Endothelial cell of umbilical vein (primary cell): Measurements from ENCODE around the gene LIPJ. TPM values are rescaled to one million over a fixed set of nuclear protein-coding genes. Genes with fewer than 3 reads are reported as not detected.

Source experiments
- BruUV-seq: library from RNA; stranded (reverse); fragments of 400-500 nt; replicated peaks from 2 replicates; lab custom pipeline; 2021; lab: Mats Ljungman, UMichigan
- CTCF ChIA-PET: fragments of 300-600, 350-600 bp; sonication (Branson Sonifier 250); formaldehyde crosslinking; loops from one replicate; lab custom pipeline; 2021; ENCODE audit warnings: antibody characterized with exemption, inconsistent platforms; lab: Charles Lee
- POLR2A ChIA-PET: fragments of 300-600, 350-600 bp; sonication (Branson Sonifier 250); formaldehyde crosslinking; loops from one replicate; lab custom pipeline; 2021; ENCODE audit warnings: antibody characterized with exemption, inconsistent platforms; lab: Charles Lee
- DNase-seq: peaks from one replicate; pipeline ENCODE4 v3.0.0-alpha.2; 2011; ENCODE audit warnings: low read depth, low spot score
- FAIRE-seq: peaks from 2 replicates; lab custom pipeline; 2011; peaks lifted over from hg19 to GRCh38; lab: Jason Lieb, UNC
- H2AFZ ChIP-seq: 2 replicates; pipeline ENCODE4 v1.6.0; 2012; ENCODE audit warnings: low read depth, low read length, control low read depth, inconsistent platforms
- H3K27ac ChIP-seq: 2 replicates; pipeline ENCODE4 v1.5.1; 2011; ENCODE audit warnings: low read depth, mild to moderate bottlenecking, control low read depth, low read length, moderate library complexity; ENCODE audit not compliant: insufficient read depth
- H3K27me3 ChIP-seq, 2 experiments: 2 replicates each; pipeline versions ENCODE4 v1.6.0 to v1.6.1; 2011; ENCODE audit warnings: low read length in 2 of 2, mixed read lengths in 1 of 2; ENCODE audit not compliant: control insufficient read depth in 2 of 2, insufficient read depth in 2 of 2
- H3K36me3 ChIP-seq, 2 experiments: 2 replicates in 1 of 2; 3 replicates in 1 of 2; pipeline ENCODE4 v1.5.1; 2011; ENCODE audit warnings: low read length in 2 of 2, mild to moderate bottlenecking in 1 of 2, moderate library complexity in 1 of 2; ENCODE audit not compliant: control insufficient read depth in 2 of 2, insufficient read depth in 2 of 2; ENCODE audit errors: extremely low read depth in 1 of 2
- H3K4me1 ChIP-seq: 3 replicates; pipeline ENCODE4 v1.5.1; 2011; ENCODE audit warnings: mild to moderate bottlenecking, low read length; ENCODE audit not compliant: control insufficient read depth, insufficient read depth; ENCODE audit errors: extremely low read depth
- H3K4me2 ChIP-seq: 2 replicates; pipeline ENCODE4 v1.6.1; 2011; ENCODE audit warnings: low read length, control low read depth, mixed read lengths; ENCODE audit not compliant: insufficient read depth
- H3K4me3 ChIP-seq, 3 experiments: fragments of 200-600 bp in 1 of 3; sonication (generic), shearing (Covaris generic) in 1 of 3; replicated peaks in 1 of 3; 2 replicates each; pipeline ENCODE4 v1.5.1; 2011 to 2016; ENCODE audit warnings: control low read depth in 3 of 3, low read length in 3 of 3, mild to moderate bottlenecking in 2 of 3, inconsistent platforms in 1 of 3, low read depth in 1 of 3, moderate library complexity in 1 of 3; ENCODE audit not compliant: insufficient read depth in 1 of 3
- H3K79me2 ChIP-seq: 2 replicates; pipeline ENCODE4 v1.6.0; 2012; ENCODE audit warnings: low read length, inconsistent platforms; ENCODE audit not compliant: control insufficient read depth, insufficient read depth
- H3K9ac ChIP-seq: replicated peaks from 2 replicates; pipeline ENCODE3; 2011; ENCODE audit warnings: low read length, control low read depth; ENCODE audit not compliant: insufficient read depth; ENCODE audit errors: extremely low read depth
- H3K9me1 ChIP-seq: replicated peaks from 3 replicates; pipeline ENCODE4 v1.6.0; 2011; ENCODE audit warnings: mild to moderate bottlenecking, low read length; ENCODE audit not compliant: control insufficient read depth, insufficient read depth; ENCODE audit errors: extremely low read depth
- H3K9me3 ChIP-seq: replicated peaks from 2 replicates; pipeline ENCODE4 v1.5.1; 2012; ENCODE audit warnings: low read length, inconsistent platforms; ENCODE audit not compliant: control insufficient read depth, insufficient read depth
- H4K20me1 ChIP-seq: replicated peaks from 2 replicates; pipeline ENCODE3; 2011; ENCODE audit warnings: mild to moderate bottlenecking, low read length; ENCODE audit not compliant: control insufficient read depth, insufficient read depth; ENCODE audit errors: extremely low read depth
- CTCF ChIP-seq, 2 donors: IDR thresholded peaks; 1 replicate in 1 of 2; 2 replicates in 1 of 2; pipeline ENCODE4 v1.5.1; 2011; ENCODE audit warnings: low read length in 2 of 2, mild to moderate bottlenecking in 2 of 2, moderate library complexity in 2 of 2, control low read depth in 1 of 2, inconsistent platforms in 1 of 2, low read depth in 1 of 2; ENCODE audit not compliant: insufficient read depth in 1 of 2; ENCODE audit errors: extremely low read depth in 1 of 2
- EZH2 ChIP-seq: IDR thresholded peaks from 2 replicates; pipeline ENCODE4 v1.6.1; 2012; ENCODE audit warnings: borderline replicate concordance, low read depth, mild to moderate bottlenecking, moderate library complexity, low read length, inconsistent platforms; ENCODE audit not compliant: severe bottlenecking
- FOS ChIP-seq: IDR thresholded peaks from 2 replicates; pipeline ENCODE4 v1.6.1; 2011; ENCODE audit warnings: mild to moderate bottlenecking, low read length, moderate library complexity, borderline replicate concordance; ENCODE audit not compliant: insufficient read depth
- GATA2 ChIP-seq: IDR thresholded peaks from 2 replicates; pipeline ENCODE4 v1.7.0; 2011; ENCODE audit warnings: low read depth, mild to moderate bottlenecking, moderate library complexity, mixed read lengths, low read length; ENCODE audit not compliant: insufficient read length, insufficient read depth
- JUN ChIP-seq: IDR thresholded peaks from 2 replicates; pipeline ENCODE4 v1.6.1; 2011; ENCODE audit warnings: borderline replicate concordance, low read depth; ENCODE audit not compliant: insufficient read length, insufficient read depth
- MAX ChIP-seq: IDR thresholded peaks from 2 replicates; pipeline ENCODE4 v1.6.1; 2011; ENCODE audit not compliant: insufficient read depth, insufficient read length
- MYC ChIP-seq: IDR thresholded peaks from one replicate; pipeline ENCODE4 v1.6.1; 2011; ENCODE audit warnings: mild to moderate bottlenecking, low read depth, low read length
- POLR2A ChIP-seq: IDR thresholded peaks from 2 replicates; pipeline ENCODE4 v1.6.1; 2012; ENCODE audit warnings: low read depth, mild to moderate bottlenecking, control low read depth, low read length
- POLR2AphosphoS5 ChIP-seq: IDR thresholded peaks from 2 replicates; pipeline ENCODE4 v1.6.1; 2012; ENCODE audit warnings: low read depth, mild to moderate bottlenecking, control low read depth, low read length, moderate library complexity; ENCODE audit not compliant: insufficient read depth
- dilution Hi-C: fragments of 300-500 bp; cut with MboI; formaldehyde crosslinking; loops from one replicate; pipeline ENCODE4 v1.15.0; 2019; ENCODE audit warnings: low sequenced_read_pairs; ENCODE audit not compliant: extremely low pct_ligation_motif_present
- intact Hi-C: fragments of 100-400 bp; cut with micrococcal nuclease; formaldehyde crosslinking; loops from one replicate; pipeline ENCODE4 v1.10.0; 2022
- polyA plus RNA-seq, 4 experiments: library from polyadenylated mRNA; depleted of rRNA in 3 of 4; stranded (reverse) in 3 of 4; unstranded in 1 of 4; fragments of >200 nt; gene quantifications; 2 replicates each; pipeline versions ENCODE4 v1.2.1 to v1.2.3, GENCODE V29; 2011 to 2012; ENCODE audit warnings: missing spikeins in 1 of 4
- total RNA-seq: library from RNA; stranded (reverse); gene quantifications from 2 replicates; pipeline ENCODE4 v1.2.3, GENCODE V29; 2021

Gene LIPJ
- total and polyA plus RNA-seq, 2 donors (not counting 3 experiments of a cell fraction or from before 2014, with no cell fraction given), result 0.09 TPM; not detected in 1

GRCh38 chr10:88617772-88618300, 31.3 kb downstream of the LIPJ start:
- Histone ChIP-seq H2AFZ (no peak overlapping the region), H3K4me1 (no peaks in the 10 kb centered on the region), H3K9me1 (no peaks in the 10 kb centered on the region), H3K9me3 (no peaks in the 10 kb centered on the region), H3K4me3 (no peak overlapping the region), H3K36me3 (no peaks in the 10 kb centered on the region), H3K27ac (no peak overlapping the region), H4K20me1 (no peaks in the 10 kb centered on the region), H3K79me2 (no peaks in the 10 kb centered on the region), H3K27me3 (no peaks in the 10 kb centered on the region), H3K9ac (no peak overlapping the region), H3K4me2 (no peak overlapping the region)
- ChIA-PET CTCF (interaction anchor here (0.6 to 2.1 kb wide), 5 partner anchors 29 to 231 kb away, joined by 4 to 8 read pairs (median 5); partner anchors contain the start of gene RNLS), POLR2A (no interaction called here)
- TF ChIP-seq MYC, result no peak
- no peak for TF ChIP-seq GATA2
- no peak for TF ChIP-seq MAX
- TF ChIP-seq FOS, result no peak
- TF ChIP-seq EZH2, result no peak
- TF ChIP-seq JUN, result no peak
- TF ChIP-seq CTCF (IDR thresholded peaks at IDR 0.05; ENCODE audit: extremely low read depth in 1 of 2, insufficient read depth in 1 of 2, low read depth in 1 of 2, low read length in 2 of 2), result no peak
- no peak for TF ChIP-seq POLR2AphosphoS5
- TF ChIP-seq POLR2A, result no peak
- no TSS peak for BruUV-seq
- FAIRE-seq (no peak), DNase-seq (no peak)
- dilution Hi-C loops, result no loop called here
- intact Hi-C loops, result no loop called here
